Stimulated activated CD4-positive, alpha-beta T cell treated with anti-CD3 and anti-CD28 coated beads, TNF-alpha, amount 100 ng/mL, for 1 hour (primary cell): ENCODE measurements around the gene GJB4.

Experiments
- DNase-seq, 3 donors: peaks; one replicate each; pipeline ENCODE4 v3.0.0-alpha.2; 2020; ENCODE audit warnings: low read depth in 3 of 3, low spot score in 1 of 3

Gene GJB4

GRCh38 chr1:34777519-34778321 is 18.2 kb downstream of the GJB4 start:
- DNase-seq: no peak

GRCh38 chr1:34778381-34778780 is 18.8 kb downstream of the GJB4 start:
- DNase-seq: no peak

- DNase-seq: no peak
Observed at GRCh38 chr1:34779005-34779404, 19.5 kb downstream of the GJB4 start.

GRCh38 chr1:34779526-34779925 is 20.0 kb downstream of the GJB4 start:
- DNase-seq: no peak

- DNase-seq: no peak
Observed at GRCh38 chr1:34779962-34780361, 20.4 kb downstream of the GJB4 start.

- no peak for DNase-seq
Observed at GRCh38 chr1:34780528-34780927, 21.0 kb downstream of the GJB4 start.

- no peak for DNase-seq
Observed at GRCh38 chr1:34781071-34781843, 21.7 kb downstream of the GJB4 start, which contains the start of gene GJB3. TSS of gene GJB3 (plus strand) at chr1:34781214. CDS start at chr1:34784763, 3,549 bp downstream.

GRCh38 chr1:34781844-34782391 is 22.4 kb downstream of the GJB4 start:
- no peak for DNase-seq

GRCh38 chr1:34784751-34785221 is 25.2 kb downstream of the GJB4 start:
- no peak for DNase-seq

GRCh38 chr1:34785231-34785874 is 25.8 kb downstream of the GJB4 start:
- no peak for DNase-seq

- no peak for DNase-seq
Observed at GRCh38 chr1:34785875-34786470, 26.4 kb downstream of the GJB4 start.

GRCh38 chr1:34786521-34787325 is 27.2 kb downstream of the GJB4 start:
- DNase-seq: peak in 2 of 3 donors; percentile 26 to 43

- no peak for DNase-seq
Observed at GRCh38 chr1:34787461-34788420, 28.2 kb downstream of the GJB4 start.

- DNase-seq: no peak
Observed at GRCh38 chr1:34790985-34791384, 31.4 kb downstream of the GJB4 start.

- no peak for DNase-seq
Observed at GRCh38 chr1:34792424-34792823, 32.9 kb downstream of the GJB4 start.

GRCh38 chr1:34792868-34793727 is 33.6 kb downstream of the GJB4 start, which contains the start of gene GJA4:
TSS of gene GJA4 (plus strand) at chr1:34792999. CDS start at chr1:34794214, 1,215 bp downstream.
- no peak for DNase-seq

GRCh38 chr1:34794001-34794789 is 34.7 kb downstream of the GJB4 start:
- DNase-seq: no peak
